SKM-1 treated with dmso at 0.1 percent for 144 hours (cell line): ENCODE measurements around the gene CSTPP1.
"Not testable (repeated sequence)": the region's sequence is repeated elsewhere in the genome, so short reads cannot be mapped to it uniquely, and the experiment has no call there.

Experiments used
- DNase-seq: peaks from one replicate; lab custom pipeline; 2025; ENCODE audit not compliant: unreplicated experiment; lab: John Stamatoyannopoulos, UW

The CSTPP1 gene

DNA sequence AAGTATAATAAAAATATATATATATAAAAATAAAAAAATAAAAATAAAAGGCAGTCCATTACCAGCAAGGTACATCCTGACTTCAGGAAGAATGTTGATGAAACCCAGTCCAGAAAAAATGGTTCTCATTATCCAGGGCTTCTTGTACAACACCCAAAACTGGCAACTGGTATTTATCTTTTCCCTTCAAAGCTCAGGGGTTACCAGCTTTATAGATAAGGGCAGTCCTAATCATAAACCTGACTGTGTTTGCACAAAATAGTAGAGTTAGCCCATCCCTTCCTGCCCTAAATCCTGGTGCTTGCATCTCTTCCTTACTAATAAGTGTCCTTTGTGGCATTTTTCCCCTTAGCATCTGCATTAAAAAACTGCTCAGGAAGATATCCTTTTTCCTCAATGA lies 97.5 kb downstream of the CSTPP1 start:
- no peak for DNase-seq

DNA sequence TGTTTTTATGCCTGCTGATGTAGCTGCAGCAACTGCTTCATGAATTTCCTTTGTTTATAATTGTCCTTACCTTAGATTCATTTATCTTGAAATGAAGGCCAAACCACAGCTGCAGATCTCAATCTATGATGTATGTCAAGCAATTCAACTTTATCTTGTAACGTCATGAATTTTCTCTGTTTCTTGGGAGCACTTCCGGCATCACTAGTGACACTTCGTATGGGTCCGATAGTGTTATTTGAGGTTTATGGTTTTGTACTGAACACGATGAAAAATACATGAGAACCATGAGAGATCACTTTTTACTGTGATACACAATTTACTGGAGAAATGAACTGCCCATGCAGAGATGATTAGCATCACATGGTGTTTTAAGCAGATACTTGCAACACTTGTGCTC lies 98.5 kb downstream of the CSTPP1 start:
- no peak for DNase-seq

DNA sequence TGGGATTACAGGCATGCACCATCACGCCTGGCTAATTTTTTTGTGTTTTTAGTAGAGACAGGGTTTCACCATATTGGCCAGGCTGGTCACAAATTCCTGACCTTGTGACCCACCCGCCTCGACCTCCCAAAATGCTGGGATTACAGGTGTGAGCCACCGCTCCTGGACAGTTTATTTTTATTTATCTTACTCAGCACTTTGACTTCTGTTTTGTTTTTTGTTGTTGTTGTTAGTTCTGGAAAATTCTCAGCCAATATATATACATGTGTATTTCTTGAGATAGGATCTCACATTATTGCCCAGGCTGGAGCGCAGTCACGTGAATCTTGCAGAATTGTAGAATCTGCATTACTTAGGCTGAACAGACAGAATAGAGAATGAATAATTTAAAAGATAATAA lies 107.6 kb downstream of the CSTPP1 start:
- DNase-seq = no peak

DNA sequence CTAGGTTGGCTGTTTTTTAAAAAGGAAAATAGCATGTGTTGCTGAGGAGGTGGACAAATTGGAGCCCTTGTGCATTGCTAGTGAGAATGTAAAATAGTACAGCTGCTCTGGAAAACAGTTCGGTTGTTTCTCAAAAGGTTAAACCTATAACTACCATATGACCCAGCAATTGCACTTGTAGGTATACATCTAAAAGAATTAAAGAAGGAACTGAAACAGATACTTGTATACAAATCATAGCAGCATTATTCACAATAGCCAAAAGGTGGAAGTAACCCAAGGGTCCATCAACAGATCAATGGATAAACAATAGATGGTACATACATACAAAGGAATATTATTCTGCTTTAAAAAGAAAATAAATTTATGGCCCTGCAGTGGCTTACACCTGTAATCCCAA lies 111.4 kb downstream of the CSTPP1 start:
- DNase-seq = no peak

DNA sequence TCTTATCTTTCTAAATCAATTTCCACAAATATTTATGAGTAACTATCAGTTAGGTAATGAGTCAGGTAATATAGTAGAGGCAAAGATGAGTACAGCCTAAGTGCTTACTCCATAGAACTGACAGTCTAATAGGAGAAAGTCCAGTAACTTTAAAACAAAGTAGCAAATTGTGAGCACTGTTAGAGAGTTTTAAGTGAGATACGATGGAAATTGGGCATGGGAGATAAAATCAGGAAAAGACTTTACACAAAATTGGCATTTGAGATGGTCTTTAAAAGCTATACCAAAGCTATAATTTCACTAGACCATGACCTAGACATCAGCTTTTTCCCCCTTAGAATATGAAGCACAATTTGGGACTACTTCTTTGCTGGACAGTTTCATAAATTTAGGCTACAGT lies 113.7 kb downstream of the CSTPP1 start:
- DNase-seq = no peak

DNA sequence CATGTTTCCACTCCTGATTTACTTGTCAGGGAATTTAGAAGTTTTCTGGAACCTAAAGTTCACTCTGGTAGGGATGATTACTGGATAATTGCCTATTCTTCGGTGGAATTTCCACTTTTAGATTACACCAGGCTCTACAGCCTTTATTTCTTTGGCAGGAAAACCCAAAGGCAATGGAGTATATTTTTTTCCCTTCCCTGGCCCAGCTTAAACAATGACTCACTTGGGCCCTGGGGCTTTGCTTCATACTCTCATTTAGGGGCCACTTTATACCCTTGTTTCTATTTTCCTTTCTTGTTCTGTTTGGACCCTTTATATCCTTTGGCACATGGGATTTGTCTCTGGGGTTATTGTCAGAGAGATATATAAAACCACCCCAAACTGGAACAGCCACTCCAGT lies 114.7 kb downstream of the CSTPP1 start:
- no peak for DNase-seq

DNA sequence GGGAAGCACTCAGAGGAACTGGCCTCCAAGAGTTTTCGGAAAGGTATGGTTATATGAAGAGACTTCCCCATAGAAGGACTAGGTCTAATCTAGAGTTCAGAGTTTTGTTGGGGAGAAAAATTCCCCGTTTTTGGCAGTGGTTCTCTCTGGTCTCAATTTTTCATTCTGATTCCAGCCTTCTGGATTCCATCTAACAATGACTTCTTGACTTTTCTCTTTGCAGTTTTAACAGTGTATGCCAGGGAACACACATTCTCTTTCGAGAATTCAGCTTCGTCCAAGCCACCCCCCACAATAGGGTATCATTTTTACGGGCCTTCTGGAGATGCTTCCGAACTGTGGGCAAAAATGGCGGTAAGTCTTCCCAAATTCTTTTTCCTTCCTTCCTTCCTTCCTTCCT lies 115.6 kb downstream of the CSTPP1 start:
- no peak for DNase-seq

DNA sequence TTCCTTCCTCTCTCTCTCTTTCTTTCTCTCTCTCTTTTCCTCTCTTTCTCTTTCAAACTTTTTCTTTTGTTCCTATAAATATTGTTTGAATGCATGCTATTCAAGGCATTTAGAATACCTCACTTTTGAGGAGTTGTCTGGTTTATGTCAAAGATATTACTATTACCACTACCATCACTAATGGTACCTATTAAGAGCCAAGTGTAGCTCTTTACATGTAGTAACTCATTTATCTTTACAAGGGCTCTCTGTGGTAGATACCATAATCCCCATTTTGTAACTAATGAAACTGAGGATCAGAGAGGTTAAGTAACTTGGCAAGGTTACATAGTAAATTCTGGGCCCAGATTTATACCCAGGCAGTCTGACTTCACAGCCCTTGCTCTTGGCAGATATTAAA lies 116.0 kb downstream of the CSTPP1 start:
- DNase-seq = no peak

DNA sequence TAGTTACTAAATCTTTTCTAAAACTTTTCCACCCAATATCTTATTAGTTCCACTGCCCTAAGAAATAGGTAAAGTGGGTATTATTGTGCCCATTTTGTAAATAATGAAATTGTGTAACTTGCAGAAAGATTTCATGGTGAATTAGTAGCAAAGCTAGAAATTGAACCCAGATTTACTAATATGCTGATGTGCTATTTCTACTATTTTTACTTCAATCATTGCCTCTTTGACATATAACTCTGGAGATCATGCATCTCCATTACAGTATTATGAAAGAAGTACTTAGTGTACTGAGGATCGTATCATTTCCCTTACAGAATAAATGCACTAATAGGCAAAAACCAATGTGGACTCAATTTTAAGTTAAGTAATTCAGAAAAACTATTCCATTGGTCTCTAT lies 119.0 kb downstream of the CSTPP1 start:
- DNase-seq = no peak

DNA sequence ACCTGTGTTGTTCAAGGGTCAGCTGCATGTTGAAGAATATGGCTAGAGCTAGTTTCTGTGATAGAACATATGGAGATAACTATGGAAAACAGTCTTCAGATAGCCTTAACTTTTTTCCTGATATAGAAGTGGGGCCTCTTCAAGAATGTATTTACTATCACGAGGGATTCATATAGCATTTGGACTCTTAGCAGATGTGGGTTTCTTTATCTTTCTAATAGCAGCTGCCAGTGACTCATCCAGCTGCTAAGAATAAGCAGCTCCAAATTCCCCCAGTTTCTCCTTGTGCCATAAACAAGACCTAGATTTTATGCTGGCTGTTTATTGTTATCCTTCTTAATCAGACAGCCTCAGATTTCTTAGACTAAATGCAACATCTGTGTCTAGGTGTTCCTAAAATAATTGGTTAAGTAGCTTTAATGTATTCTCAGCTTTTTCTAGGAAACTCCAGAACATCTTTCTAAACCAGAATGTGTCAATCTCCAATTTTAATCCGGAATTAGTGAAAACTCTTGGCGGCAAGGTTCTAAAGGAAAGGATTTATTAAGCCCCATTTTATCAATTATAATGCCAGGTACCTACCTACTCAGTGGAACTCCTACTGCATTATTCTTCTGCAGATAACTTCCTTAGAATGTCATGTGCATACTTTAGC lies 119.8 kb downstream of the CSTPP1 start:
- no peak for DNase-seq

DNA sequence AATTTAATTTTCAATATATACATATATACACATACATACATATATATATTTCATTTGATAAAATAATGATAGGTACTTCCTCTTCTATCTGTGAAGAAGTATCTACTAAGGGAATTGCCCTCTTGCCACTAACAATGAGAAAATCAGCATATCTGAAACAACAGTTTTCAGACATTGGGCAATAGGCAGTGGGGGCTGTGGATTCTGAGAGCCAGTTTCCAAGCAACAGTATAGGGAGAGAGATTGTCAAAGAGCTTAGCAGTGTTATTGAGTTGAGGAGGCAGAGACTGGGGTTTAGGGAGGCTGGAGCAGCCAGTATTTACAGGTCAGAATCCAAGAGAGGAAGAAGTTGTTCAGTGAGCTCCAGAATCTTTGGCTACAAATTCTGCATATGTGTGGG lies 120.8 kb downstream of the CSTPP1 start:
- no peak for DNase-seq

DNA sequence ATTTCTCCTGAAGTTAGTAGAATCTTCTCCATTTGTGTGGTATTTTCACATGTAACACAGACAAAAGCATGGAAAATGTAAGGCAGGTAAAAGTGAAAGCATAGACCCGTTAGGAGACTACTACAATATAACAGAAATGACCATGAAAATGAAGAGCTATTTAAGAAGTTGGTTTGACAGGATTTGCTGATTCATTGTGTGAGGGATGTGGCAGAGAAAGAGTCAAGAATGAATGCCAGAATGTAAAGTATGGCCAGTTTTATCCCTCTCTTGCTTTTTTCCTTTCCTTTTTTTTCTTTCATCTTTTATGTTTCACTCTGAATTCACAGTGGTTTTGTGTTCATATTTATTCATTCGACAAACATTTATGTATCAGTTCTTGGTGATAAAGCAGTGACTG lies 124.2 kb downstream of the CSTPP1 start:
- no peak for DNase-seq

DNA sequence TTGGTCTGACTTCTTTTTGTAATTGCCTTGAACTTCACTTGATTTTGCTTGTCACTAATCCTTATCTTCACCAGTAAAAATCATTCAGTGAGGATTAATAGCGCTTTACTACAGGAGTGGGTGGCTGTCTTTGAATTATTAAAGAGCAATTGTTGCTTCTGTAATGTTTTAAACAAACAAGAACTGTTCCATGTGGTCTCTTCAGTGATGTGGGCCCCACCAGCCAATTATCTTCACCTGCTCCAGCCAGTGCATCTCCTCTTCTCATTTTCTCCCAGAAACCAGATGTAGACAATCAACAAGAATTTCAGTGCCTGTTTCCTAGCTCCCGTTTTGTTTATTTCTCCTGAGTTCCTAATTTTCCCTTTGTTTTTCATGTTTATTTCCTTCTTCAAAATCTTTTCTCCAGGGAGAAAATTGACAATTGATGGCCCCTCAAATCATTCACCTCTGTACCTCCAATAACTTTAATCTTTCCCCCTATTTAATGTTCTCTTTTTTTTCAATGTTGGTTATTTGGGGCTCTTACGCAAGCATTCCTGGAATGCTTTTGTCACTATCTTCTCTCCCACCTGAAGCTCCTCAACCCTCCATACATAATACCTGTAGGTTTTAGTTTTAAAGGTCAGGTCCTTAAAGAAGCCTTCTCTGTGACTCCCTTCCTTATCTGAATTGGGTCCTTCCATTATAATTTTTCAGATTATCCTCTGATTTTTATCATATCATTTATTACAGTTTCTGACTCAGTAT lies 125.0 kb downstream of the CSTPP1 start:
- DNase-seq = no peak

DNA sequence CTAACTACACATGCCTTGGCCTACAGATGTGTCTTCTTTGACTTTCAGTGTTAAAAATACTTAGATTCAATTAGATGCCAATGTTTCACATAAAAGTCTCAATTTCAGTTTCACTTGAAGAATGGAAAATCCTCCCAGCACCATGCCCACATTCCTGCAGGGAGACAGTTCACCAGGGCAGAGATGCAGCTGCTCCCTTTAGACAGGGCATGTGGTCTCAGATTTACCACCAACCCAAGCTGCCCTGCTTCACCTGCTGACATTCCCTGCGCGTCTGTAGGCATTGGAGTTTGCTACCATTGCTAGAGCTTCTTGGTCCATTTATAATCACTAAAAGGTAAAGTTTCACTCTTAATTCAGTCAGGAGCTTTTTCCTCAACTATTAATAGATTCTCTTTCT lies 126.2 kb downstream of the CSTPP1 start:
- DNase-seq = no peak

DNA sequence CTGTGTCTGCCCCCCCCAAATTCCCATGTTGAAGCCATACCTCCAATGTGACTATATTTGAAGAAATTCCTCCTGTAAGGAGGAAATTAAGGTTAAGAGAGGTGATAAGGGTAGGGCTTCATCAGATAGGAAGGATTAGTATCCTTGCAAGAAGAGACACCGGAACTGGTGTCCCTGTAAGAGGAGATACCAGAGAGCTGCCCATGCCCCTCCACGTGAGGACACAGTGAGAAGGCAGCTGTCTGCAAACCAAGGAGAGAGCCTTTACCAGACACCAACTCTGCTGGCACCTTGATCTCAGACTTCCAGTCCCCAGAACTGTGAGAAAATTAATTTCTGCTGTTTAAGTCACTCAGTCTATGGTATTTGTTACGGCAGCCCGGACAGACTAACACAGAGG lies 130.8 kb downstream of the CSTPP1 start:
- DNase-seq = no peak

DNA sequence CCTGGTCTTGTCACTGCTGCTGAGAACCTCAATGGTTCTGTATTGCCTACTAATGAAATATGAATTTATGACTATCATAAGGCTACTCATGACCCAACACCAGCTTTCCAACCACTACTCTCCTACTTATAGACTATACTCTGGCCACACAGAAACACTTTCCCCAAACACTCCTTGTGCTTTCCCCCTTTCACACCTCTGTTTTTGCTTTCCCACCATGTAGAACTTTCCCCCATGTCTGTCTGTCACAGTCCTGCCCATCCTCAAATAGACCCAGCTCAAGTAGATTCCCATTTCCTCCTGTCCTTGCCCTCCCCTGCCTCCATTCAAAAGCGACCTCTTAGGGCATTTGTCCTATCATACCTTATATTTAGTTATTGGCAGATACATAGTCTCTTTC lies 134.2 kb downstream of the CSTPP1 start:
- DNase-seq = no peak

DNA sequence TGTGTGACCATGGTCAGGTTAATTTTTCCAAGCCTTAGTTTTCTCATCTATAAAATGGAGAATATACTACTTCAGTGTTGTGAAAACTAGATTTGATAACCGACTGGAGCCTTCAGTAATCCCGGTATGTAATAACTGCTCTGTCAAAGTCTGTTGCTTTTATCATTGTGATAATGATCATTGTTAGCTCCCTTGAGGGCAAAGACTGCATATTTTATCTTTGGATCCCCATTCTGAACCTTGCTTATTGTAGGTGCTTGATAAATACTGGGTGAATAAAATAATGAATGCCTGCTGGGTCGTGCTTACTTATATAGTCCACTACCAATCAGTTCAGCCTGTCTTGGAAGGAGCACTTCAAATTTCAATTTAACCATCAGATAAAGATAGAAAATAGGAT lies 134.8 kb downstream of the CSTPP1 start:
- DNase-seq = no peak

DNA sequence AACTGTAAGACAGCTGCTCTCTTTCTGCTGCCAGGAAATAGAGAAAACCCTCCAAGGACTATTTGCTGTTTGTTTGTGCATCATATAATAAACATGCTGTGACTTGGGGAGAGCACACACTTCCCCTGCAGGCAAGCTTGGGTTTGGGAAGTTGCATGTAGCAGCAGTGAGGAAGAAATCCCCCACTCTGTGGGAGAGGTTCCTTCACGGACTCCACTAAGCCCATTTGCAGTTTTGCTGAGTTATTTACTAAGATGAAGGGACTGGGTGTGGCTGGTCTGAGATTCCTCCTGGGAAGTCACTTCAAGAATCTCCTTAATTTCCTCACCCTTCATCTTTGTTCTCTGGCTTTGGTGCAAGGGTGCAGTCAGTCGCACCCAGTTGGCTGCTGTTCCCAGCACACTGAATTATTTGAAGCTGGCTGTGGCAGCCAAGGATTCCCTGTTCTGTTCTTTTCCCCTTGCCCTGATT lies 135.3 kb downstream of the CSTPP1 start:
- DNase-seq = no peak

DNA sequence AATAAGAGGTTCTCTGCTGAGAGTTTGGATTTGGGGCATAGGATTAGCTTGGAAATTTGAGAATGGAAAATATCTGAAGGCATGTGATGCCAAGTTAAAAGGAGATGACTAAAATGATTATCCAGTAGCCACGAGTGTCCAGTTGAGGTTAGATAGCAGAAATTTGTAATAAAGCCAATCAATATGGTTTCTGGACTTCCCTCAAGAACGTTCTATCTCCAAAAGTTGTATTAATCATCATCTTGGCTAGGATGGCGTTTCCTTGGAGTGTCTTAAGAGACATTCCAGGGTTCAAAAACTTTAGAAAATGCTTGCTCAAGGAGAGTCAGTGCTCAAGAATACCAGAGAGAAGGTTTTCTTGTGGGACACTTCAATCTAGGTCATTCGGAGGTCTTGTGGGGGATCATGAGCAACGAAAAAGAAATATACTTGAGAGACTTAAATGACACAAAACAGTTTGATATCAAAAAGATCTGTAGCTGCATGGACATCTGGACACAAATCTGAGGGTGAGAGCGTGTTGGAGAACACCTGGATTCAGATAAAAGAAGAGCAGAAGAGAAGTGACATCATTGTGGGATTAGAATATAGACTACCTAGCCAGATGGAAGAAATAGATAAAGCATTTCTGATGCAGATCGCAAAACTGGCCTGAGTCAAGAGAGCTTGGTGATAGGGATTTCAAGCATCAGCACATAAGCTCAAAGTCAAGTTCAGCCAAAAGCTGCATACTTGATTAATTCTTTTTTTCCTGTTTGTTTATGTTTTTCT lies 142.4 kb downstream of the CSTPP1 start:
- no peak for DNase-seq

DNA sequence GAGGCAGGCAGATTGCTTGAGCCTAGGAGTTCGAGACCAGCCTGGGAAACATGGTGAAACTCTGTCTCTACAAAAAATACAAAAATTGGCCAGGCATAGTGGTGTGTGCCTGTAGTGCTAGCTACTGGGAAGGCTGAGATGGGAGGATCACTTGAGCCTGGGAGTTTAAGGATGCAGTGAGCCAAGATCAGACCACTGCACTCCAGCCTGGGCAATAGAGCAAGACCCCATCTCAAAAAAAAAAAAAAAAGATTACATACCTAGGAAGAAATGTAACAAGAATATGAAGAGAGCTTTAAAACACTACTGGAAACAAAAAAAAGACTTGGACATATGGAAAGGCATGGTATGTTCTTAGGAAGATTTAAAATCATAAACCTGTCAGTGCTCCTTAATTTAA lies 144.2 kb downstream of the CSTPP1 start:
- DNase-seq = not testable (repeated sequence)

DNA sequence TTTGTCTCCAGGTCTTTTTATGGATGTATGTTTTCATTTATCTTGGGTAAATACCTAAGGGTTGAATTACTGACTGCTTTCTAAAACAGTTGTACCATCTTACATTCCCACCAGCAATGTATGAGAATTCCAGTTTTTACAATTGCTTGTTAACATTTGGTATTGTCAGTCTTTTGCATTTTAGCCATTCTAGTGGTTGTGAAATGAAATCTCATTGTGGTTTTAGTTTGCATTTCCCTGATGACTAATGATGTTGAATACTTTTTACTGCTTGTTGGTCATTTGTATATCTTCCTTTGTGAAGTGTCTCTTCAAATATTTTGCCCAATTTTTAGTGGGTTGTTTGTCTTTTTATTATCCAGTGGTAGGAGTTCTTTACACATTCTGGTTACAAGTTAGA lies 147.4 kb downstream of the CSTPP1 start:
- no peak for DNase-seq

DNA sequence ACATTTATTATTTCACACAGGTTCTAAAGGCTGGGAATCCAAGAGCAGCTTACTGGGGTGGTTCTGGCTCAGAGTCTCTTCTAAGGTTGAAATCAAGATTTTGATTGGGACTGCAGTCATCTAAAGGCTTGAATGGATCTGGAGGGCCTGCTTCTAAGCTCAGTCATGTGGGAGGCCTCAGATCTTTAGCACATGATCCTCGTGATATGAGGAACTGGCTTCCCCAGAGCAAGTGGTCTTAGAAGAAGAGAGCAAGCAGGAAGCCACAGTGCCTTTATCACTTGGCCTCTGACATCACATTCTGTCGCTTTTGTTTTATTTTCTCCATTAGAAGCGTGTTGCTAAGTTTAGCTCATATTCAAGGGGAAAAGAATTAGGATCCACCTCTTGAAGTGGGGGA lies 151.2 kb downstream of the CSTPP1 start:
- DNase-seq = no peak
